Stimulated activated CD4-positive, alpha-beta T cell treated with anti-CD3 and anti-CD28 coated beads, Interleukin-4, amount 100 ng/mL, for 48 hours (primary cell): Measurements from ENCODE around the gene DAB2.

Experiments
- DNase-seq, 2 donors: peaks; one replicate each; pipeline ENCODE4 v3.0.0-alpha.2; 2020; ENCODE audit warnings: low read depth in 2 of 2

The DAB2 gene

DNA sequence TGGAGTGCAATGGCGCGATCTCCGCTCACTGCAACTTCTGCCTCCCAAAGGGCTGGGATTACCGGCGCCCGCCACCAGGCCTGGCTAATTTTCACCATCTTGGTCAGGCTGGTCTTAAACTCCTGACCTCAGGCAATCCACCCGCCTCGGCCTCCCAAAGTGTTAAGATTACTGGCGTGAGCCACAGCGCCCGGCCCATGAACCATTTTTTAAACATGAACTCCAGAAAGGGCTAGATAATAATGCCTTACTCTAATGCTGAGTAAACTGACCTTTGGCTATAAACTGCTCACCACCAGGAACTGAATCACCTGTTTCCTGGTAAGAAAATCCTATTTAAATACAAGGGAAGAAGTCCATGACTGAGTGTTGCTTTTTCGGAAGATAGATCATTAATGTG, 23.2 kb upstream of the DAB2 start:
- no peak for DNase-seq

DNA sequence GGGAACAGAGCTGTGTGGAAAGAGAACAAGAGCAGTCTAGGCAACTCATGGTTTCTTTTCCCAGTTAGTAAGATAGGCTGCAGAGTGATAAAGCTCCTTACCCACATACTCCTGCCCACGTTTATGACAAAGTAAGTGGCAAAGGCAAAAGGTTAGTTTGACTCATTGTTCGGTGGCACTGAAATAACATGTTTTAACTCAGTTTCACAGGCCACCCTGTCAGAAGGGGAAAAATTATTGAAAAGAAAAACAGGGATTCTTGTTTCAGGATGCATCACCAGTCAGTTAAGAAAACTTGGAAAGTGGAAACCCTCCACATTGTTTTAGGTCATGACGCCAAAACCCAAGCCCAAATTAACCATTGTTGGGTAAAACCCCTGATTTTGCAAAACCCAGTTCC, 22.3 kb upstream of the DAB2 start:
- DNase-seq, result no peak

DNA sequence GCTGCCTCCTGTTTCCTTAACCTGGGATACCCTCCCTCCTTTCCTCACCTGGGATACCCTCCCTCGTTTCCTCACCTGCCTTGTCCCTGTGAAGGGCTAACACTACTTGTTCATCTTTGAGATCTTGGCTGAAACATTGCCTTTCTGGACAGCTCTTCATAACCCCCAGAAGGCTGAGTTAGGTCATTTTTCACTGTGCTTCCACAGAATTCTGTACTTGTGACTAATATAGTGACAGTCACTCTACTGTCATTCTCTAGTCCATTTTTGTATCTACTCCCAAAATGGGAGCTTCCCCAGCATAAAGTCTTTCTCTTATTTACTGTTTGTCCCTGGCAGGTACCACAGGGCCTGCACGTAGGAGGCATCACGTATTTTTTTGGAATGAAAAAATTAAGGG, 21.5 kb upstream of the DAB2 start:
- DNase-seq, result no peak

- no peak for DNase-seq
Measured at GRCh38 chr5:39443911-39444310, 19.1 kb upstream of the DAB2 start.

- DNase-seq, result no peak
Measured at GRCh38 chr5:39442991-39443390, 18.2 kb upstream of the DAB2 start.

DNA sequence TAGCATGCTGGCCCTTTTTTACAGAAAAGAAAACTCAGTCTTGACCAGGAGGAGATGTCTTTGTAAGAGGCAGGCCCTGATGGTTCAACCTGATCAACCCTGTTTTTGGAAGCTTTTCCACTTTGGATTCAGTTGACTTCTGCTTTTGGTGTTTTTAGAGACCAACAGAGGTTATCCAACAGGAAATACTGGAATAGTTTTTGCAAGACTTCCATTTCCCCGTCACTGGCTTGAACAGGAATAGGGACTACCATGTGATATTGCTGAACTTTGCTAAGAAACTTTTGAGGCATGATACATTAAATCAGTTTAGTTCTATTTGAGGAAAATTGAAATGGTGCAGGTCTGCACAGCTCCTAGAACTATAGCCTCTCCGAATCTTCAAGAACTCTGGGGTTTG, 17.1 kb upstream of the DAB2 start:
- no peak for DNase-seq

GRCh38 chr5:39440958-39441624, 16.3 kb upstream of the DAB2 start:
- no peak for DNase-seq

GRCh38 chr5:39440192-39440957, 15.6 kb upstream of the DAB2 start:
- DNase-seq, result no peak

- DNase-seq, result no peak
Measured at GRCh38 chr5:39439582-39440162, 14.9 kb upstream of the DAB2 start.

DNA sequence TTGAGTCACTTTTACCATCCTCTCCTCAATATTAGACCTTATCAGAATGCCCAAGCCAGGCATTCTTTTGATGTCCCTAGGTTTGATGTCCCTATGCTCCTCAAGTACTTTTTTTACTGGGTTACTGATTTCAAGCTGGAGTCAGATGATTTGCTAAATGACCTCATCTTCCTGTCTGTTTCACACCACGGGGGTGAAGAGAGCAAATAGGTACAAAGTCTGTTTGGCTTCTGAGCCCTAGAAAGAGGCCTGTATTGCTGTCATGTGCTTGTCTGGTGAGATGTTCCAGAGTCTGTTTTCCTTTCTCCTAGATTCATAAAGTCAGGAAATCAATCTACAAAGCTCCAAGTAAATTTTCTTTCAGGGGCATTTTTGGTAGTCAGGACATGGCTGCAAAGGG, 12.7 kb upstream of the DAB2 start:
- no peak for DNase-seq

DNA sequence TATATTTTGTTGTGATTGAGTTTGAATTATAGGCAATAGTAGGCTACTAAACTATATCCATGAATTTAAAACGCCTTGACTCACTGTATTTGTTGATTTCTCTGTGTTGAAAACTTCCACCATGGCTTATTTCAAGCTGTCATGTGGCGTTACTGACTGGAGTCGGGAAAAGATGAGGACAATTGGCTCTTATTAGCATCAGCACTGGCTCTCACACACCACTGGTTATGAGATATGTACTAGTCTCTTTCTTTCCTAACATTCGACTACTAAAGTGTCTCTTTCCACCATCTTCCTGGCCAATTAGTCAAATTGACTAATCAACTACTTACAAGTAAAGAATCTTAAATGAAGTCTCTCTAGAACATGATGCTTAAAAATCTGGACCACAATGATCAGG, 9.1 kb upstream of the DAB2 start:
- no peak for DNase-seq

GRCh38 chr5:39432696-39433530, 8.1 kb upstream of the DAB2 start:
- no peak for DNase-seq

GRCh38 chr5:39430461-39430860, 5.7 kb upstream of the DAB2 start:
- no peak for DNase-seq

GRCh38 chr5:39428640-39429039, 3.9 kb upstream of the DAB2 start:
- no peak for DNase-seq

- DNase-seq, result no peak
Measured at GRCh38 chr5:39427633-39428032, 2.9 kb upstream of the DAB2 start.

- no peak for DNase-seq
Measured at GRCh38 chr5:39427229-39427628, 2.4 kb upstream of the DAB2 start.

DNA sequence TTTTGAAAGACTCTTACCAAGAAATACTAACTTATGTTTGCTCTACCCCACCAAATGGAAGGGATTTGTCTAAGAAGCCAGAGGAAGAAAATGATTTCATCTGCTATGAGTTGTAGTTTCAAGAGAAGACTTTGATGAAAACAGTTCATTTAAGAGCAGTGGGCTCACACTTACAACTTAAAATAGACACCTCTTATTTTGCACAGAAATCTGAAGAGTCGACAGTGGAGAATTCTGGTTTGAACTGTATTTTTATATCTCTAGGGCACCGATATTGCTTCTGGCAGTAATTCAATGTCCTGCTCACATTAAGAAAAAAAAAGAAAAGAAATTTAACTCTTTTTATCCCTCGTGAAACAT, 1.9 kb upstream of the DAB2 start:
- DNase-seq, result no peak

DNA sequence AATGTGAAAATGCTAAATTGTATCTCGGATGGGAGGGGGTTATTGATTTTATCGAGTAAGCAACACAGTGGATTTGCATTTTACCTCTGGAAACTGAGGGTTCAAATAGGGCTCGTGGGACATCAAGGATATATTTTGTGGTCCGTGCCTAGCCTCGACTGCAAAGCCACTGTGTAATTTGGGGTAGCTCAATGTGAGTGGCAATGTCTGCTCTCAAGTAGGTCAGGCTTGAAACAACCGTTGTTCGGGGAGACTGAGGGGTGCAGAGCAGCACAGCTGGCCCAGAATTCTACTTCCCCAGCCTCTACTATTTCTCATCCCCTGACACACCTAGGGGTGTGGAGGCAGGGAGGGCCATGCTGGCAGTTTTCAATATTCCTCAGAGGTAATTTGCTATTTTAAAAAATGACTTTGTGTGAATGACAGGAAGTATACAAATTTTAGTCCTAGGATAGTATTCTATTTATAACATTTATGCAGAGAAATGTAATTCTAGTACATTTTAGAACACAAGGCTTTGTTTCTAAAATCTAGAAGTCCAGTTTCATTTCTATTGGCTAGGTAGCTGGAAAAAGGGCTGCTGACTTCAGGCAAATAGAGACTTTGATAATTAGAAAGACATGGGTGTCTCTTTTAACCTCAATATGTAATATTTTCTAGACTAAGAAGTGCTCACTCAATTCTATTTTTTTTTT, 1.4 kb upstream of the DAB2 start:
- DNase-seq, result no peak

DNA sequence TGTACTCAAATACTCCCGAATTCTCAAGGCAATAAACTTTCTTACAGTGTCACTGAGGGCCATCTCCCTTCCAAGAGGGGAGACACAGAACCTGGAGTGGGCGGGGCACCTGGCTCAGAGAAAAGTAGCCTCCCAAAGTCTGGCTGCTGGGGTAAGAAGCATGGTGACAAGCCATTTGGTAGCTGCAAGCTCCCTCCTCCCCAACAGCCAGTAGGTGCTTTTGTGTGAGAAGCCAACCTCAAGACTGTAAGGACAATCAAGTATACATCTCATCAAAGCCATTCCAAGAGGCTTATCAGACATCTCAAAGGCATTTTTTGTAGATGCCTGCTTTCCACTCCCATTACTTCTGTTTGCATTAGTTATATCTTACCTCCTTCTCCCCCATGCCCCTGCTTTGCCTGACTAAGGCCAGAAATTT, 1.4 kb downstream of the DAB2 start:
- no peak for DNase-seq

DNA sequence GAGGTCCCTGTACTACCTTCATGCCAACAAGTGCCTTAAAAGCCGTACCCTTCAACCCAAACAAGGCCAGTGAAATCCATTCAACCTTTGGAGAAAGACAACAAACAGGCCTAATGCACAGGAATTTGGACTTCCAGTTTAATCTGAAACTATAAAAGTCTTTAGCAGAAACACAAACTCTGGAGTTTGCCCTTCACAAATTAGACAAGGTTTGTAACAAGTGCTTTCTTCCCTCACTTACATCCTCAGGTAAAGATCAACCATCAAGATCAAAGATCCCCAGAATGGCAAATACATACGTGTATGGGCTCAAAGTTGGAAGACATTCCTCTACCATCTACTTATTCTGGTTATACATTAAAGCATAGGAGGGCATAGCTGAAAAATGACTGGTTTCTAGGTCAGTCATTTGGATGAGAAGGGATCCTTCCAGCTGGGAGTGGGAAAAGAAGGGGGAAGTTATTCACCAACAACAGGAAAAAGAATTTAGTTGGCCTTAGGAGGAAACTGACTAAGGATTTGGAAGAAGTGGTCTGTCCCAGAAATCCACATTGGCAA, 2.0 kb downstream of the DAB2 start:
- no peak for DNase-seq

- DNase-seq, result no peak
Measured at GRCh38 chr5:39422036-39422606, 2.7 kb downstream of the DAB2 start.
